Rectal smooth muscle tissue (tissue), 1 donor: ENCODE measurements around the gene LBHD1.

ENCODE experiments used
- H3K27ac ChIP-seq: one replicate; pipeline ENCODE4 v1.7.0; 2013; ENCODE audit warnings: low read depth, low read length, inconsistent platforms
- H3K27me3 ChIP-seq: one replicate; pipeline ENCODE4 v1.7.0; 2013; ENCODE audit warnings: low read length; ENCODE audit not compliant: control insufficient read depth, insufficient read depth
- H3K36me3 ChIP-seq: one replicate; pipeline ENCODE4 v1.7.0; 2013; ENCODE audit warnings: low read length; ENCODE audit not compliant: control insufficient read depth, insufficient read depth
- H3K4me1 ChIP-seq: one replicate; pipeline ENCODE4 v1.7.0; 2013; ENCODE audit warnings: low read length; ENCODE audit not compliant: control insufficient read depth, insufficient read depth
- H3K4me3 ChIP-seq: one replicate; pipeline ENCODE4 v1.7.0; 2013; ENCODE audit warnings: low read length
- H3K9ac ChIP-seq: one replicate; pipeline ENCODE4 v1.7.0; 2013; ENCODE audit warnings: low read length

LBHD1 gene

GRCh38 chr11:62648185-62648966 lies 23.7 kb downstream of the LBHD1 start:
- Histone ChIP-seq H3K4me1 (peaks cover 18% of the 10 kb centered on the region), H3K27ac (no peak overlapping the region), H3K27me3 (no peaks in the 10 kb centered on the region), H3K36me3 (peaks cover 21% of the 10 kb centered on the region), H3K9ac (no peak overlapping the region), H3K4me3 (no peak overlapping the region)

- Histone ChIP-seq H3K4me1 (peaks cover 16% of the 10 kb centered on the region), H3K9ac (no peak overlapping the region), H3K27me3 (no peaks in the 10 kb centered on the region), H3K27ac (no peak overlapping the region), H3K4me3 (no peak overlapping the region), H3K36me3 (peaks cover 21% of the 10 kb centered on the region)
Observed at GRCh38 chr11:62647609-62648005, 24.5 kb downstream of the LBHD1 start.

- peak overlapping the region; percentile 64 for H3K27ac ChIP-seq
- peak overlapping the region; percentile 48 for H3K4me3 ChIP-seq
- no peak overlapping the region for H3K9ac ChIP-seq
- H3K27me3 ChIP-seq, result no peaks in the 10 kb centered on the region
- peaks cover 21% of the 10 kb centered on the region for H3K36me3 ChIP-seq
- H3K4me1 ChIP-seq, result peaks cover 12% of the 10 kb centered on the region
Observed at GRCh38 chr11:62646825-62647608, 25.1 kb downstream of the LBHD1 start.

- peak within 1 kb of the TSS; percentile 90 for H3K9ac ChIP-seq
- H3K4me3 ChIP-seq, result peak within 1 kb of the TSS; percentile 94
- H3K27ac ChIP-seq, result peak within 1 kb of the TSS; percentile 87
- H3K36me3 ChIP-seq, result peaks cover 21% of the 10 kb centered on the region
- H3K4me1 ChIP-seq, result peaks cover 12% of the 10 kb centered on the region
- no peaks in the 10 kb centered on the region for H3K27me3 ChIP-seq
Observed at GRCh38 chr11:62645946-62646824, 25.9 kb downstream of the LBHD1 start, which contains the start of gene GANAB. Gene GANAB (minus strand): TSS chr11:62646613. CDS start chr11:62646599, 14 bp downstream.

GRCh38 chr11:62645671-62645945 lies 26.5 kb downstream of the LBHD1 start:
- Histone ChIP-seq H3K36me3 (peaks cover 21% of the 10 kb centered on the region), H3K9ac (peak overlapping the region; percentile 90), H3K27me3 (no peaks in the 10 kb centered on the region), H3K4me1 (peaks cover 12% of the 10 kb centered on the region), H3K27ac (peak overlapping the region; percentile 87), H3K4me3 (peak overlapping the region; percentile 94)

DNA sequence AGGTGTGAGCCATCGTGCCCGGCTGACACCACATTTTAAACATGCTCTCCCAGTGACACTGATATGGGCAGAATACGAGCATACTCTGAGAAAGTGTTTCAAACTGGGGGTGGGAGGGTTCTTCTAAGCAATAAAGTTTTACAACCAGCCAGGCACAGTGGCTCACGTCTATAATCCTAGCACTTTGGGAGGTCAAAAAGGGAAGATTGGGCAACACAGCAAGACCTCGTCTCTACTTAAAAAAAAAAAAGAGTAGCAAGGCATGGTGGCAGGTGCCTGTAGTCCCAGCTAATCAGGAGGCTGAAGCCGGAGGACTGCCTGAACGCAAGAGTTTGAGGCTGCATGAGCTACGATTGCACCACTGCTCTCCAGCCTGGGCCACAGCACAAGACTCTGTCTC lies 27.8 kb downstream of the LBHD1 start:
- H3K36me3 ChIP-seq, result peaks cover 19% of the 10 kb centered on the region
- no peak overlapping the region for H3K4me3 ChIP-seq
- H3K27me3 ChIP-seq, result no peaks in the 10 kb centered on the region
- peaks cover 12% of the 10 kb centered on the region for H3K4me1 ChIP-seq
- no peak overlapping the region for H3K9ac ChIP-seq
- no peak overlapping the region for H3K27ac ChIP-seq

- Histone ChIP-seq H3K27ac (peak overlapping the region; percentile 45), H3K9ac (no peak overlapping the region), H3K4me3 (no peak overlapping the region), H3K4me1 (no peaks in the 10 kb centered on the region), H3K27me3 (no peaks in the 10 kb centered on the region), H3K36me3 (peaks cover 66% of the 10 kb centered on the region)
Observed at GRCh38 chr11:62632492-62632891, 39.6 kb downstream of the LBHD1 start.

DNA sequence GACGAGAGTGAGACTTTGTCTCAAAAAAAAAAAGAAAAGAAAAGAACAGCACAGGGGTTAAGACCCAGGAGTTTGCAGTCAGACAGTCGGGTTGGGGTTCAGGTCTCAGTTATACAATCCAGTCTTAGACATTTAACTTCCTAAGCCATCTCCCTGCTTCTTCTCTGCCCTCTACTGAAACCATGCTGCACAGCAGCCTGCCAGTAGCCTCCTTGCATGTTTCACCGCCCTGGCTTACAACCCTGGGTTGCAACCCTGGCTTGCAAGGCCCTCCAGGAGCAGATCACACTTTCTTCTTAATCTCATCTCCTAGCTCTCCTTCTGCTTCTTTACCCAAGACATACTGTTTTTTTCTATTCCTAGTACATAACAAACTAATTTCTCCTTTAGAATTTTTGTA lies 44.4 kb downstream of the LBHD1 start:
- H3K27me3 ChIP-seq, result no peaks in the 10 kb centered on the region
- H3K27ac ChIP-seq, result no peak overlapping the region
- H3K4me1 ChIP-seq, result no peaks in the 10 kb centered on the region
- no peak overlapping the region for H3K4me3 ChIP-seq
- no peak overlapping the region for H3K9ac ChIP-seq
- H3K36me3 ChIP-seq, result peaks cover 61% of the 10 kb centered on the region

DNA sequence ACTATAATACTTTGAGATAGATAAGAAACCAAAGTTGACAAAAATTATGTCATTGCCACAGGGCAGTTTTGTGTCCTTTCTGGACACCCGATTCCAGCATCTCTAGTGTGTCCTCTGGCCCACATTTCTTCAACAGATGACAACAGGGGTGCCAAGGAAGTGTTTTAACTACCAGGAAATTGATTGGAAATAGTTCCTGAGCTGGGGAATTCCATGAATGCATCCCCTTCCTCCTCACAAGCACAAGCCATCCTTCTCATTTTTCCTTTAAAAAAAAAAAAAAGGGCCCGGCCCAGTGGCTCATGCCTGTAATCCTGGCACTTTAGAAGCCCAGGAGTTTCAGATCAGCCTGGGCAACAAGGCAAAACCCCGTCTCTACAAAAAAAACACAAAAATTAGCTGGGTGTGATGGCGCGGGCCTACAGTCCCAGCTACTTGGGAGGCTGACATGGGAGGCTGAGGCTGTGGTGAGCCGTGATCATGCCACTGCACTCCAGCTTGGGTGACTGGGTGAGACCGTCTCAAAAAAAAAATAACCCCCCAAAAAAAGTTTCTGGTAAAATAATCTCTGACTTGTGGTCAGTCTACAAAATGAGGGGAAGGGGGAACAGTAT lies 49.5 kb downstream of the LBHD1 start:
- Histone ChIP-seq H3K27ac (peak overlapping the region; percentile 79), H3K36me3 (peaks cover 22% of the 10 kb centered on the region), H3K4me1 (peaks cover 9% of the 10 kb centered on the region), H3K27me3 (no peaks in the 10 kb centered on the region), H3K9ac (no peak overlapping the region), H3K4me3 (peak overlapping the region; percentile 52)

DNA sequence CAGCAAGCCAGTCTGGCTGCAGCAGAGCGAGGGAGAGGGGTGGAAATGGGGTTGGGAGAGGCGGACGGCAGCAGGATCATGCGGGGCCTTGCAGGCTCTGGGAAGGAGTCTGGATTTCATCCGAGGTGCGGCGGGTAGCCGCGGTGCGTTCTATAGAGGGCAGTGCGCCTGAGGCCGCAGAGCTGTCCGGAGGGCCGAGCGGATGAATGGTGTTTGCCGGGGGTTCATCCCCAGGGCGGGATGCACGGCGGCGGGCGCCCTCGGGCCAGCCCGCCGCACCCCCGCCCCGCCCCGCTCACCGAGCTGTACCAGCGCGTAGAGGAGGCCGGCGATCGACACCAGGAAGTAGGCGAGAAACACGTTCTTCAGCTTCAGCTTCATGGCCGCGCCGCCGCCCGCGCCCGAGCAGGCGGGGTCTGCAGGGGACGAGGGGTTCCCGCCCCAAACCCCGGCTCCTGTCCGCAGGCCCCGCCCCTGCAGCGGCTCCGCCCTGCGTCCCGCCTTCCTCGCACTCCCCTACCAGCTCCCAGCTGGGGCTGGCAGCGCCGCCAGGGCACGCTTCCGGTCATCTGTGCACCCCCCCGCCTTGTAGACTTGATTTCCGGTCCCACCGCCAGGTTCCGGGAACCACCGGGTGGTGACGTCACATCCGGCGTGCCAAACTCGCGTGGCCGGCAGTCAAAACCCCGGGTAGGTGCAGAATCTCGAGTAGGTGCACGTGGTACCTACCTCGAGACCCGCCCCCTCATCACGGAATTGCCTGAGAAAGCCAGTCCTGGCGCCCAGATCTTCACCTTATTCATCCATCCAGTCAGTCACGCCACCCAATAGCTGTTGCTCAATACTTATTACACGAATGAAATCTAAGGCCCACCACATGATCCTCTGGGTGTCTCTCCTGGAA lies 50.2 kb downstream of the LBHD1 start, which contains the start of gene B3GAT3:
TSS of gene B3GAT3 (minus strand) at position 420 of the 904 bp plus-strand sequence. CDS start at position 381, 39 bp downstream.
- H3K4me1 ChIP-seq, result peaks cover 9% of the 10 kb centered on the region
- peaks cover 19% of the 10 kb centered on the region for H3K36me3 ChIP-seq
- H3K27ac ChIP-seq, result peak within 1 kb of the TSS; percentile 79

DNA sequence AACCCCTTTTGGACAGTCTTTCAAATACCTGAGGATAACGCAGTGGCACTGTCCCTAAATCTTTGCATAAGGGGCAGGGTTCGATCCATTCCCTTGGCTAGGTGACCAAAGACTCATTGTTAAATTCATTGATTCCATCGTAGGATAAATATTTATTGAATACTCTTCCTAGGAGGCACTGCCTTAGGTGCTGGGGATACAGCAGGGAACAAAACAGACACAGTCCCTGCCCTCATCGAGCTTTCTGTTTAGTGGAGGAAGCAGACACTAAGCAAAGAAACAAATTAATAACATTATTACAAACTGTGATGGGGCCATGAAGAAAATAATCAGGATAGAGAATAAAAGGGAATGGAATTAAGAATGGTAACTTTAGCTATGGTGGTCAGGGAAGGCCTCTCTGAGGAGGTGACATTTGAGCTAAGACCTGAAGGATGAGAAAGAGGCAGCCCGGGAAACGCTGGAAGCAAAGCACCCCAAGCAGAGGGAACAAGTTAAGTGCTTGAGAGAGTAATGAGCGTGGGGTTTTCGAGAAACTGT lies 51.0 kb downstream of the LBHD1 start:
- peak overlapping the region; percentile 79 for H3K27ac ChIP-seq
- peak overlapping the region; percentile 66 for H3K9ac ChIP-seq
- no peaks in the 10 kb centered on the region for H3K27me3 ChIP-seq
- H3K4me1 ChIP-seq, result peaks cover 9% of the 10 kb centered on the region
- H3K36me3 ChIP-seq, result peaks cover 17% of the 10 kb centered on the region
- H3K4me3 ChIP-seq, result peak overlapping the region; percentile 98

More for the DNA sequence above, 50.2 kb downstream of the LBHD1 start, which contains the start of gene B3GAT3:
- H3K9ac ChIP-seq, result peak within 1 kb of the TSS; percentile 66
- H3K4me3 ChIP-seq, result peak within 1 kb of the TSS; percentile 98
- H3K27me3 ChIP-seq, result no peaks in the 10 kb centered on the region
